Prostate gland (tissue), 2 donors: ENCODE results near the gene PHC2. TPM values are rescaled to one million over a fixed set of nuclear protein-coding genes. Genes with fewer than 3 reads are reported as not detected.
A peak's percentile ranks its signal among the peaks of the same experiment; 100 is the strongest.

ENCODE experiments used
- DNase-seq: peaks from one replicate; pipeline ENCODE4 v3.0.0-alpha.2; 2019; ENCODE audit warnings: low spot score
- H3K27ac ChIP-seq, 2 donors: fragments of 200-600 bp; sonication (generic); 2 replicates each; pipeline ENCODE4 v1.5.1; 2017 to 2019
- H3K27me3 ChIP-seq: fragments of 200-600 bp; sonication (generic); replicated peaks from 2 replicates; pipeline ENCODE4 v1.5.1; 2019; ENCODE audit not compliant: insufficient read depth
- H3K36me3 ChIP-seq, 2 donors: fragments of 200-600 bp; sonication (generic); 1 replicate in 1 of 2; 2 replicates in 1 of 2; pipeline versions ENCODE4 v1.5.1 to v1.8.1; 2017 to 2019
- H3K4me1 ChIP-seq: fragments of 200-600 bp; sonication (generic); replicated peaks from 2 replicates; pipeline ENCODE4 v1.5.1; 2019
- H3K4me3 ChIP-seq, 2 donors: fragments of 200-600 bp; sonication (generic); 2 replicates each; pipeline ENCODE4 v1.5.1; 2017 to 2019
- H3K9me3 ChIP-seq: fragments of 200-600 bp; sonication (generic); 2 replicates; pipeline ENCODE4 v1.5.1; 2017
- CTCF ChIP-seq, 4 experiments: fragments of 200-600 bp in 2 of 4; fragments of 450-650 bp in 2 of 4; sonication (generic) in 2 of 4; IDR thresholded peaks; 1 replicate in 3 of 4; 2 replicates in 1 of 4; pipeline ENCODE4 v1.5.1; 2016 to 2019; ENCODE audit warnings: antibody characterized with exemption in 4 of 4, mild to moderate bottlenecking in 2 of 4, moderate library complexity in 2 of 4
- POLR2A ChIP-seq: fragments of 450-650 bp; IDR thresholded peaks from one replicate; pipeline ENCODE4 v1.6.1; 2016; ENCODE audit warnings: antibody characterized with exemption, mild to moderate bottlenecking
- POLR2AphosphoS5 ChIP-seq: sonication (generic); formaldehyde crosslinking; IDR thresholded peaks from one replicate; pipeline ENCODE4 v1.6.1; 2017; ENCODE audit warnings: antibody characterized with exemption
- WGBS: methylation state at CpG from one replicate; pipeline ENCODE4 v1.1.5; 2018; 5-methylcytosine and 5-hydroxymethylcytosine counted together
- intact Hi-C: fragments of 100-400 bp; cut with DNase I; formaldehyde crosslinking; loops from one replicate; pipeline ENCODE4 v1.14.2; 2022
- total RNA-seq, 2 donors: library from RNA; depleted of rRNA; stranded (reverse); fragments of >200 nt; gene quantifications; one replicate each; pipeline ENCODE4 v1.1.0, GENCODE V29; 2016

Gene PHC2
- total RNA-seq, 2 donors from 2014 or later = 75.0 to 131 TPM

- intact Hi-C loops = loop anchor here (2.0 to 10.0 kb wide), 3 partner anchors 104 to 257 kb away; no protein-coding TSS in a partner anchor
These were observed 40.5 kb upstream of the PHC2 start for GRCh38 chr1:33471416-33471815.

GRCh38 chr1:33470495-33471012 lies 39.7 kb upstream of the PHC2 start:
- no peaks in the 10 kb centered on the region for H3K9me3 ChIP-seq
- no peaks in the 10 kb centered on the region for H3K4me1 ChIP-seq
- DNase-seq = peak; percentile 66
- peak; percentile 58 for TF ChIP-seq POLR2AphosphoS5
- TF ChIP-seq CTCF (IDR thresholded peaks at IDR 0.05) = peak; percentile 44 to 86 (median 80)
- no peak for TF ChIP-seq POLR2A
- no peak overlapping the region for H3K4me3 ChIP-seq
- under 1% methylated on average over 11 of the region's 11 CpGs for WGBS
- H3K36me3 ChIP-seq = no peaks in the 10 kb centered on the region
- intact Hi-C loops = loop anchor here (2.0 to 10.0 kb wide), 3 partner anchors 103 to 256 kb away; no protein-coding TSS in a partner anchor
- H3K27ac ChIP-seq = peak overlapping the region; percentile 16 to 51
- H3K27me3 ChIP-seq = no peaks in the 10 kb centered on the region

More at GRCh38 chr1:33471416-33471815, 40.5 kb upstream of the PHC2 start:
- DNase-seq = no peak
- H3K27me3 ChIP-seq = no peaks in the 10 kb centered on the region
- no peaks in the 10 kb centered on the region for H3K36me3 ChIP-seq
- no peak overlapping the region for H3K4me3 ChIP-seq
- no peaks in the 10 kb centered on the region for H3K9me3 ChIP-seq
- TF ChIP-seq POLR2A = no peak
- no peak for TF ChIP-seq CTCF (IDR thresholded peaks at IDR 0.05)
- TF ChIP-seq POLR2AphosphoS5 = no peak
- WGBS = 92% methylated on average over 4 of the region's 4 CpGs
- no peaks in the 10 kb centered on the region for H3K4me1 ChIP-seq
- H3K27ac ChIP-seq = peak overlapping the region; percentile 16 to 53

GRCh38 chr1:33469691-33470090 lies 38.8 kb upstream of the PHC2 start:
- Histone ChIP-seq H3K36me3 (no peaks in the 10 kb centered on the region), H3K9me3 (no peaks in the 10 kb centered on the region), H3K27me3 (no peaks in the 10 kb centered on the region), H3K4me3 (no peak overlapping the region), H3K4me1 (no peaks in the 10 kb centered on the region), H3K27ac (no peak overlapping the region)
- DNase-seq = no peak
- WGBS = 93% methylated on average over 2 of the region's 2 CpGs
- no peak for TF ChIP-seq POLR2AphosphoS5
- no peak for TF ChIP-seq POLR2A
- TF ChIP-seq CTCF (IDR thresholded peaks at IDR 0.05) = no peak
- intact Hi-C loops = loop anchor here (2.0 to 10.0 kb wide), 4 partner anchors 102 to 345 kb away; no protein-coding TSS in a partner anchor

GRCh38 chr1:33468967-33469366 lies 38.1 kb upstream of the PHC2 start:
- Histone ChIP-seq H3K4me1 (no peaks in the 10 kb centered on the region), H3K4me3 (no peak overlapping the region), H3K36me3 (no peaks in the 10 kb centered on the region), H3K27me3 (no peaks in the 10 kb centered on the region), H3K27ac (no peak overlapping the region), H3K9me3 (no peaks in the 10 kb centered on the region)
- WGBS = 34% methylated on average over 3 of the region's 3 CpGs
- TF ChIP-seq CTCF (IDR thresholded peaks at IDR 0.05) (no peak), POLR2AphosphoS5 (no peak), POLR2A (no peak)
- DNase-seq = no peak
- intact Hi-C loops = loop anchor here (10.0 kb wide), 1 partner anchor 344 kb away; no protein-coding TSS in a partner anchor

- intact Hi-C loops = loop anchor here (10.0 kb wide), 1 partner anchor 344 kb away; no protein-coding TSS in a partner anchor
- WGBS = 93% methylated on average over 3 of the region's 4 CpGs
- no peak overlapping the region for H3K27ac ChIP-seq
- no peaks in the 10 kb centered on the region for H3K4me1 ChIP-seq
- H3K9me3 ChIP-seq = no peaks in the 10 kb centered on the region
- H3K27me3 ChIP-seq = no peaks in the 10 kb centered on the region
- no peak for DNase-seq
- H3K36me3 ChIP-seq = no peaks in the 10 kb centered on the region
- TF ChIP-seq POLR2AphosphoS5 (no peak), POLR2A (no peak), CTCF (IDR thresholded peaks at IDR 0.05) (no peak)
- H3K4me3 ChIP-seq = no peak overlapping the region
These were observed 37.6 kb upstream of the PHC2 start for GRCh38 chr1:33468531-33468930.
